Heart left ventricle (tissue), 13 donors: ENCODE data around the gene AP3M1.

Source experiments
- POLR2A ChIP-seq, 2 donors: fragments of 450-650 bp; IDR thresholded peaks; one replicate each; pipeline ENCODE4 v1.6.1; 2017; ENCODE audit warnings: antibody characterized with exemption in 2 of 2, mild to moderate bottlenecking in 2 of 2, moderate library complexity in 2 of 2
- TF ChIP-seq, protein P1 (sequence below), 12 donors: fragments of 200-600 bp; sonication (generic) in 4 of 12; IDR thresholded peaks; one replicate each; pipeline versions ENCODE4 v1.5.0 to v1.8.0; 2018 to 2022; ENCODE audit warnings: antibody characterized with exemption in 12 of 12, mild to moderate bottlenecking in 5 of 12
- donor health status: ischemic (EF 13 %, LVEDD 7.1; RV severe dilation, severe dysfunction).
- donor health status: DM: no; HTN: yes; CAD: no.
- donor health status: DM: no; HTN: no; CAD: no.
- donor health status: ischemic (EF 25% LVEDD 6.9; RV normal size, moderate dysfunction).
- donor health status: ischemic (EF 25% LVEDD 5.7; RV mildly dilated, moderate dysfunction).
- donor health status: ischemic (EF 35%, LVEDD 5.7; RV mildly dilated, moderate dysfunction).
- donor health status: nonischemic (EF 11% LVEDD 7.7; RV severe dilation, severe dysfunction).
- donor health status: DM: yes; HTN: yes; CAD: no.
- donor health status: PGD.
- donor health status: ischemic (EF 29% LVEDD 5.4; RV normal size, mild dysfunction).
- donor health status: nonischemic (EF 23%, LVEDD 6.1; RV moderate dilation, normal function).

- TF ChIP-seq, protein P1, sequence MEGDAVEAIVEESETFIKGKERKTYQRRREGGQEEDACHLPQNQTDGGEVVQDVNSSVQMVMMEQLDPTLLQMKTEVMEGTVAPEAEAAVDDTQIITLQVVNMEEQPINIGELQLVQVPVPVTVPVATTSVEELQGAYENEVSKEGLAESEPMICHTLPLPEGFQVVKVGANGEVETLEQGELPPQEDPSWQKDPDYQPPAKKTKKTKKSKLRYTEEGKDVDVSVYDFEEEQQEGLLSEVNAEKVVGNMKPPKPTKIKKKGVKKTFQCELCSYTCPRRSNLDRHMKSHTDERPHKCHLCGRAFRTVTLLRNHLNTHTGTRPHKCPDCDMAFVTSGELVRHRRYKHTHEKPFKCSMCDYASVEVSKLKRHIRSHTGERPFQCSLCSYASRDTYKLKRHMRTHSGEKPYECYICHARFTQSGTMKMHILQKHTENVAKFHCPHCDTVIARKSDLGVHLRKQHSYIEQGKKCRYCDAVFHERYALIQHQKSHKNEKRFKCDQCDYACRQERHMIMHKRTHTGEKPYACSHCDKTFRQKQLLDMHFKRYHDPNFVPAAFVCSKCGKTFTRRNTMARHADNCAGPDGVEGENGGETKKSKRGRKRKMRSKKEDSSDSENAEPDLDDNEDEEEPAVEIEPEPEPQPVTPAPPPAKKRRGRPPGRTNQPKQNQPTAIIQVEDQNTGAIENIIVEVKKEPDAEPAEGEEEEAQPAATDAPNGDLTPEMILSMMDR (IDR thresholded peaks at IDR 0.05): no peak
- TF ChIP-seq POLR2A (IDR thresholded peaks at IDR 0.05): no peak
These were observed 78.1 kb downstream of the AP3M1 start for GRCh38 chr10:74072503-74072902.
